Cardiac septum (tissue), 1 donor: ENCODE results near the gene LCP2. TPM values are rescaled to one million over a fixed set of nuclear protein-coding genes. Genes with fewer than 3 reads are reported as not detected.

Experiments used
- DNase-seq: peaks from one replicate; pipeline ENCODE4 v3.0.0-alpha.2; 2020; ENCODE audit warnings: low spot score
- intact Hi-C: fragments of 100-400 bp; cut with DNase I; formaldehyde crosslinking; loops from one replicate; pipeline ENCODE4 v1.14.0; 2022
- long read RNA-seq: library from polyadenylated mRNA; unstranded; transcript quantifications from one replicate; pipeline ENCODE4 v2.0.0, GENCODE V29; 2021
- total RNA-seq: library from RNA; stranded (reverse); fragmentation: NEBNext Ultra II Directional; extraction: Animal tissue kit (Norgen Biotek cat#: 25700); gene quantifications from one replicate; pipeline ENCODE4 v1.2.1, GENCODE V29; 2021
- donor health status: DM: no; HTN: no; CAD: no.

LCP2 gene
- 6.2 TPM for total RNA-seq
- long read RNA-seq, partial matches to known transcripts = 0 of 3 reads
- long read RNA-seq, other reads (novel, unspliced or antisense) = 2 of 3 reads

- no peak for DNase-seq
- intact Hi-C loops = no loop called here
Observed at GRCh38 chr5:170297589-170298462, at the start of gene LCP2. Gene LCP2 (minus strand): TSS chr5:170297777. CDS start chr5:170297611, 166 bp downstream.

- intact Hi-C loops = no loop called here
- no peak for DNase-seq
Observed at GRCh38 chr5:170347022-170347567, 49.5 kb upstream of the LCP2 start.

DNA sequence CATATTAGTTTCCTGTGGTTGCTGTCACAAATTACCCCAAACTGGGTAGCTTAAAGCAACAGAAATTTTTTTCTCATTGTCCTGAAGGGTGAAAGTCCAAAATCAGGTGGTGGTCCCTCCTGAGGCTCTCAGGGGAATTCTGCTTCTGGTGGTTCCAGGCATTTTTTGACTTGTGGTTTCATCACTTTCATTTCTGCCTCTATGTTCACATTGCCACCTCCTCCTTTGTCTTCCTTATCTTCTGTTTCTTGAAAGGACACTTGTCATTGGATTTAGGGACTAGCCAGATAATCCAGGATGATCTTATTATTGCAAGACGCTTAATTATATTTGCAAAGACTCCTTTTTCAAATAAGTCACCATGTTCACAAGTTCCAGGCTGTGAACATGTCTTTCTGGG lies 48.4 kb upstream of the LCP2 start:
- intact Hi-C loops = no loop called here
- no peak for DNase-seq

GRCh38 chr5:170343177-170343576 lies 45.6 kb upstream of the LCP2 start:
- no peak for DNase-seq

GRCh38 chr5:170342153-170342725 lies 44.7 kb upstream of the LCP2 start:
- intact Hi-C loops = no loop called here
- no peak for DNase-seq

More at GRCh38 chr5:170343177-170343576, 45.6 kb upstream of the LCP2 start:
- intact Hi-C loops = no loop called here

- intact Hi-C loops = no loop called here
- no peak for DNase-seq
Observed at GRCh38 chr5:170341545-170341944, 44.0 kb upstream of the LCP2 start.

GRCh38 chr5:170339780-170340167 lies 42.2 kb upstream of the LCP2 start:
- intact Hi-C loops = loop anchor here (5.0 kb wide), 2 partner anchors 72 to 112 kb away; no protein-coding TSS in a partner anchor

DNA sequence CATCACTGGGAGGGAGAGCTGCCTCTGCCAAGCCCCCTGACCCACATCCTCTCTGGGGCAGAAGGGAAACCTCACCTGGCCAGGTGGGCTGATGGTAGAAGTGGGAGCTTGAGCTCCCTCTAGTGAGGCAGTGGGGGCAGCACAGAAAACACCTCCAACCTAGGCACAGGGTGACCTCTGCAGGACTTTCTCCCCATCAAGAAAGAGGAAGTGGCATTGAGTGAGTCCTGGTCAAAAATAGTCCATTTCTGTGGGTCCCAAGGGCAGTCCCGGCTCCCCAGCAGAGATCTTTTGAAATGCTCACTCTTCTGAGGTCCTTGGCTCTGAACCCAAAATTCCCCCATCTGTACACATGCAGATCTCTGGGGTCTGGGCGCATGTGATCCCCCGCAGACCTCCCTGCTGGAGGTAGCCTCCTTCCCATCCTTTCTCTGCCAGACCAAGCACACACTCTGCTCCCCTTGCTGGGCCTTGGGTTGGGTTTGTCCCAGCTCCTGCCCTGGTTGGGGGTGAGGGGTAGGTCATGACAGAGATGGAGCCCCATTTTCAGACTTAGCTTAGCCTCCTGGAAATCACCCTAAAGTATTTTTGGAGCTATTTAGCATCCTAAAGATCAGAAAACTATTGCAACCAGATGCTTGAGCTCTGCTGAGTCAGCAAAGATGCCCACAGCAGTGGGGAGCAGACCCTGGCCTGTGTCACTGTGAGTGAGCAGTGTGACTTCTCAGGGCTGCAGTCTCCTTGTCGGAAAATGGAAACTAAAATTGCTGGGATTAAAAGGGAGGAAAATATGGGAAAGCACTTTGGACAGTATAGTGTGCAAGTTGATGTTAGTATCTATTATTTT lies 41.6 kb upstream of the LCP2 start:
- DNase-seq = peak; percentile 82
- intact Hi-C loops = loop anchor here (5.0 kb wide), 2 partner anchors 72 to 112 kb away; no protein-coding TSS in a partner anchor

More at GRCh38 chr5:170339780-170340167, 42.2 kb upstream of the LCP2 start:
- DNase-seq = no peak

GRCh38 chr5:170338291-170338690 lies 40.7 kb upstream of the LCP2 start:
- no peak for DNase-seq
- intact Hi-C loops = loop anchor here (5.0 kb wide), 2 partner anchors 71 to 111 kb away; no protein-coding TSS in a partner anchor

DNA sequence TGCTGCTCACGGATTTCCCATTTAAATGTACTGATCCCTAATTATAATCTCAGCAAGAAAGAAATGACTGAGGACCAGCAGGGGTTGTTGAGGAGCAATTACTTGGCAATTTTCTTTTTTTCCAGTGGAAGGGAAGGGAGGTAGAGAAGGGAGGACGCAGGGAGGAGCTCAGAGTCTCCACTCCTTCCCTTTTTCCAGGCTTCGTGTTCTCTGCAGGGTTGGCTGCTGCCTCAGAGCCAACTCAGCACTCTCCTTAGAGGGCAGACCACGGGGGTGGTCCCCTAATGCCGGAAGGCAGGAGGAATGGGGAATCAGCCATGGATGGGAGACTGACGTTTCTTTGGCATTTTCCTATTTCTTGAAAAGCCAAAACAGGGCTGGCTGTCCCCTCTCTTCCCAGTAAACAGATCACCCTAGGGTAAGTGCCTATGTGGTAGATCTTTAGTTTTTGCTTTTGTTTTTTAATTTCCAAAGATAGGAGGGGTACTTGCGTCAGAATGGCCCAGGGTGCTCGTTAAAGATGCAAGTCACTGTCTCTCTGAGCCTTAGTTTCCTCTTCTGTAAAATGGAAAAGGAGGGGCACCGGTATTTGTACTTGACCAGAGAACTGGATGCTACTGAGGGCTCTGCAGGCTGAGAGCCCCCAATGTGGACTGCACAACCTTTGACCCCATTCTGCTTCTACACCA lies 39.6 kb upstream of the LCP2 start:
- DNase-seq = no peak
- intact Hi-C loops = loop anchor here (5.0 kb wide), 2 partner anchors 70 to 110 kb away; no protein-coding TSS in a partner anchor

- intact Hi-C loops = loop anchor here (5.0 kb wide), 2 partner anchors 69 to 109 kb away; no protein-coding TSS in a partner anchor
Observed at GRCh38 chr5:170336065-170336464, 38.5 kb upstream of the LCP2 start.

DNA sequence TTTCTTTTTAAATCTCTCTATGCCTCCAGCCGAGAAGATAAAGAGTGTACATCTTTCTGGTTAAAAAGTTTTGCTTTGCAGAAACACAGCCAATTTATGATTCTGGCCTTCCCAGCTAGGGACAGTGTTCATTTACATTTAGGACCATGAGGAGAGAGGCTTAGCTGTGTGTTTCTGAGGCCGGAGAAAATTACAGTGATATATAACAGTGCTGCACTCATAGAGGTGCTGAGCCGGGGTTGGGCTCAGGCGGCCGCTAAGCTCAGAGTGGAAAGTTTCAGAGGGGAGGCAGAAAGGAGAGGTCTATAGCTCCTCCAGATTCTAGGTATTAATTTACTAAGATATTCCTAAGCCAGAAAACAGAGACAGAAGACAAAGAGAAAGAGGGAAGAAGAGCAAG lies 37.0 kb upstream of the LCP2 start:
- intact Hi-C loops = loop anchor here (5.0 kb wide), 3 partner anchors 57 to 107 kb away; no protein-coding TSS in a partner anchor
- no peak for DNase-seq

More at GRCh38 chr5:170336065-170336464, 38.5 kb upstream of the LCP2 start:
- DNase-seq = no peak

DNA sequence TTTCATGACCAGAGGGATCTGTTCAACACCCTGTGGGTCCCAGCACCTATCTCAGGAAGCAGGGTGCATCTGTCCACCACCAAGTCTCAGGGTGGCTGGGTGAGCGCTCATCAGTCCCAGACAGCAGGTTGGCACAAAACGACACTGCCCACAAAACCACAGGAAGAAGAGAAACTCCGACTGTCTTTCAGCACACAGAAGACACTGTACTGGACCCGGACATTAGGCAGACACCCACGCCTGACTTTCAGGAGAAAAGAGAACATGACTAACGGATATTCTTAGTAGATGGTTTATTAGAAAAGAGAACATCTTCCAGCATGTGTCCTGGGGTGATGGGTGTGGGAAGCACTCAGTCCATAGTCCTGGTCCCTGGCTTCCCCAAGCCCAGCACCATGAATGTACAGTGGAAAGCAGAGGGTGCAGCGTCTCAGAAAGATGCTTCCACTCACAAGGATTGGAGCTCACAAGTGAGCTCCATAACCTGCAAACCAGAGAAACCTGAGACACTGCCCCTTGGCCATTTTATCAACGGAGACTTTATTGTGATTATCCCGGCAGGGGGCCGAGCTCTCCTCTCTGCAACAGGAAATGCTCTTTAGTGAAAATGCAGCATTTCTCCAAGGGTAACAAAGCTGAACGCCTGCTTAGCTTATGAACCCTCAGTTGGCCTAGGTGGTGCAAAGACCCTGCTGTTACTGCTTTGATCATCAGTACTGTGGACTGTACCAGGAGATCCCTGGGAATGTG lies 35.8 kb upstream of the LCP2 start:
- peak; percentile 83 for DNase-seq
- intact Hi-C loops = loop anchor here (5.0 kb wide), 1 partner anchor 56 kb away; no protein-coding TSS in a partner anchor

- intact Hi-C loops = loop anchor here (5.0 kb wide), 1 partner anchor 55 kb away; no protein-coding TSS in a partner anchor
Observed at GRCh38 chr5:170332058-170332457, 34.5 kb upstream of the LCP2 start.

GRCh38 chr5:170330568-170331054 lies 33.0 kb upstream of the LCP2 start:
- DNase-seq = no peak
- intact Hi-C loops = loop anchor here (5.0 kb wide), 1 partner anchor 53 kb away; no protein-coding TSS in a partner anchor

More at GRCh38 chr5:170332058-170332457, 34.5 kb upstream of the LCP2 start:
- no peak for DNase-seq

DNA sequence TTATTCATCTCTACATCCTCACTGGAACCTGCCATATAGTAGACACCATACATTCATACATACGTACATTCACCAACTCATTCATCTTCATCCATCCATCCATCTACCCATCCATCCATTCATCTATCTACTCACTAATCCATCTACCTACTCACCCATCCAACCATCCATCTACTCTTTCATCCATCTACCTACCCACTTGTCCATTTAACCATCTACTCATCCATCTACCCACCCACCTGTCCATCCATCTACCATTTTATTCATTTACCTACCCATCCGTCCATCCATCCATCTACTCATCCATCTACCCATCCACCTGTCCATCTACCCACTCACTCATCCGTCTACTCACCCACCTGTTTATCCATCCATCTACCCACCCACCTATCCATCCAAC lies 31.9 kb upstream of the LCP2 start:
- DNase-seq = no peak
- intact Hi-C loops = no loop called here

- intact Hi-C loops = no loop called here
- DNase-seq = no peak
Observed at GRCh38 chr5:170327829-170328228, 30.3 kb upstream of the LCP2 start.
